COR-L47 (cell line): ENCODE data around the gene BOLL.
"Not testable (repeated sequence)": the region's sequence is repeated elsewhere in the genome, so short reads cannot be mapped to it uniquely, and the experiment has no call there.

Experiments
- DNase-seq: peaks from one replicate; lab custom pipeline; 2025; lab: John Stamatoyannopoulos, UW

Gene BOLL

DNA sequence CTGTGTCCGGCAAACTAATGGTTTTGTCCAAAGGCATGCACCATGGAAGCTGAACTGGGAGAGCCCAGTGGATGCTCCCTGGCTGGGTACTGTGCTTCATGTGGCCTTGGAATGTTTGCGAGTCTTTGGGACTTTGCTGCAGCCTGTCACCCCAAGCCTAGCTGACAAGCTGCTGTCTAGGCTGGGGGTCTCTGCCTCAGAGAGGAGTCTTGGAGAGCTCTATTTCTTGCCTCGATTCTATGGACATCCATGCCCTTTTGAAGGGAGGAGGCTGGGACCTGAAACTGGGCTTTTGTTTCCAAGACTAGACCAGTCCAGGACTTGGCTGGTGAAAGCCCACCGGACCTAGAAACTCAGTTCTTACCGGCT lies 78.3 kb downstream of the BOLL start:
- no peak for DNase-seq

DNA sequence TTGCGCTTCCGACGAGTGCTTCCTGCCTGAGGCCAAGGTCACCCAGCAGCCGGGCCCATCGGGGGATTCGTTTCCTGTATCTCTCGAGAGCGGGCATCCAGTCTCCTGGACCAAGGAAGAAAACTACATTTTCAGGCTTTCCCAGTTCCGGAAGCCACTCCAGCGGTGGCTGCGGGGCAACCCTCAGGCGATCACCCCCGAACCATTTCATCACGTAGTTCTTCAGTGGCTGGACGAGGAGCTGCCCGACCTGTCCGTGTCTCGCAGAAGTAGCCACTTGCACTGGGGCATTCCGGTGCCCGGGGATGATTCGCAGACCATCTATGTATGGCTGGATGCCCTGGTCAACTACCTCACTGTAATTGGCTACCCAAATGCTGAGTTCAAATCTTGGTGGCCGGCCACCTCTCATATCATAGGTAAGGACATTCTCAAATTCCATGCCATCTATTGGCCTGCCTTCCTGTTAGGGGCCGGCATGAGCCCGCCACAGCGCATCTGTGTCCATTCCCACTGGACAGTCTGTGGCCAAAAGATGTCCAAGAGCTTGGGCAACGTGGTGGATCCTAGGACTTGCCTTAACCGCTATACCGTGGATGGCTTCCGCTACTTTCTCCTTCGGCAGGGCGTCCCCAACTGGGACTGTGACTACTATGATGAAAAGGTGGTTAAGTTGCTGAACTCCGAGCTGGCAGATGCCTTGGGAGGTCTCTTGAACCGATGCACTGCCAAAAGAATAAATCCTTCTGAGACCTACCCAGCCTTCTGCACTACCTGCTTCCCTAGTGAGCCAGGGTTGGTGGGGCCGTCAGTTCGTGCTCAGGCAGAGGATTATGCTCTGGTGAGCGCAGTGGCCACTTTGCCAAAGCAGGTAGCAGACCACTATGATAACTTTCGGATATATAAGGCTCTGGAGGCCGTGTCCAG lies 78.9 kb downstream of the BOLL start:
- DNase-seq, result no peak

DNA sequence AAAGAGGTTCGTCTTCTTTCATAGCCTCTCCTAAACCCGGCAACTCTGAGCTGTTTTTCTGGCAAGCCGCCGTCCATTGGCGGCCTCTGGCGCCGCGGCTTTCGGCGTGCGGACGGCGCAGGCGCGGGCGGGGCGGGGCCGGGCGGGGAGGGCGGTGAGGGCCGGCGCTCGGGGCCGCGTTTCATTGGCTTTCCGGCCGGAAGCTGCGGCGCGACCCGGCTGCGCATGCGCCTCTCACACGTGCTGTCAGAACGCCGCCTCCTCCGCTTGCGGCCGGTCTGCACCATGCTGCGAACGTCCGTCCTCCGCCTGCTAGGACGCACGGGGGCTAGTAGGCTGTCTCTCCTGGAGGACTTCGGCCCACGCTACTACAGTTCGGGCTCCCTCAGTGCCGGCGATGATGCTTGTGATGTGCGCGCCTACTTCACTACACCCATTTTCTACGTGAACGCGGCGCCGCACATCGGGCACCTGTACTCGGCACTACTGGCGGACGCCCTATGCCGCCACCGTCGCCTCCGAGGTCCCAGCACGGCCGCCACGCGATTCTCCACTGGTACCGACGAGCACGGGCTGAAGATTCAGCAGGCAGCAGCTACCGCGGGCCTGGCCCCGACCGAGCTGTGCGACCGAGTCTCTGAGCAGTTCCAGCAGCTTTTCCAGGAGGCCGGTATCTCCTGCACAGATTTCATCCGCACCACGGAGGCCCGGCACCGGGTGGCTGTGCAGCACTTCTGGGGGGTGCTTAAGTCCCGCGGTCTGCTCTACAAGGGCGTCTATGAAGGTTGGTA lies 79.8 kb downstream of the BOLL start, which contains the start of gene MARS2:
Gene MARS2, plus strand, starts transcription at position 249 of the 791 bp plus-strand sequence. Its CDS starts 37 bp downstream, at position 286.
- DNase-seq, result peak; percentile 94

DNA sequence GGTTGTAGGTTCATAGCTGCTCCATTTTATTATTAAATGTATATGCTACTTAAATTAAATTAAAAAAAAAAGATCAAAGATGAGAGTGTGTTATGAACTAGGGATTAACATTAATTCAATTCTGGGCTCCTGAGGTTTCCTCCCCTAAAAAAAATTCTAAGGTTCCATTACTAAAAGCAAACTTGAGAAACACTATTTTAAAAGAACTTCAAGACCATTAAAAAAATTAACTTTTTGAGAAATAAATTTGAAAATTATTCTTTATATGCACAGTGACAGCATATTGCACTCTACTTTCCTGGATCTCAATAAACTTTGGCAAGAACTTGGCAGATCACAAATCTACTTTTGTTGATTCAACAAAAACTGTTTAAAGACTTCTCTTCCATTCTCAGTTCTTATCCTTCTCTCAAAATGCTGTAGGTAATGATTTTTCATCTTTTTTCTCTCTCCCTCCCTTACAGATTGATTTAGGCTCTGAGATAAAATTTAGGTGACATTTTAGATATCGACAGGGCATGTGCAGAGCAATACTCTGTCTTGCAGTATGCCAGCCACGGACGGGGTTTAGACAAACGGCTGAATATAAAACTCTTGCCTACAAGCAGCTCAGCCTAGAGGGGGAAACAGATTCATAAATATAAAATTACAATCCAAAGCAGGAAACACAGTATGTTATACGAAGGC lies 80.5 kb downstream of the BOLL start:
- DNase-seq, result no peak

DNA sequence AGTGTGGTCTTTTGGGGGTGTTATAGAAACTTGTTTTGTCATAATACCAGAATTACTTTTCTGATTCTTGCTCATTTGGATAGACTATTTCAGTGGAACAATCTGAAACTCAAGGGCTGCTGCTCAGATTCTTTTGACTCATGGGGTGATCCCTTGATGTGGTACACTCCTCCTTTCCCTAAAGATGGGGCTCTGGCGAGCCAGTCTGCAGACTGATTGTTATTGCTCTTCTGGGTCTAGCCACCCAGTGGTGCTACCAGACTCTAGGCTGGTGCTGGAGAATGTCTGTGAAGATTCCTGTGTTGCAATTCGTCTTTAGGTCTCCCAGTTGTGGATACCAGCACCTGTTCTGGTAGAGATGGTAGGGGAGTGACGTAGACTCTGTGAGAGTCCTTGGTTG lies 84.2 kb downstream of the BOLL start:
- DNase-seq, result no peak

DNA sequence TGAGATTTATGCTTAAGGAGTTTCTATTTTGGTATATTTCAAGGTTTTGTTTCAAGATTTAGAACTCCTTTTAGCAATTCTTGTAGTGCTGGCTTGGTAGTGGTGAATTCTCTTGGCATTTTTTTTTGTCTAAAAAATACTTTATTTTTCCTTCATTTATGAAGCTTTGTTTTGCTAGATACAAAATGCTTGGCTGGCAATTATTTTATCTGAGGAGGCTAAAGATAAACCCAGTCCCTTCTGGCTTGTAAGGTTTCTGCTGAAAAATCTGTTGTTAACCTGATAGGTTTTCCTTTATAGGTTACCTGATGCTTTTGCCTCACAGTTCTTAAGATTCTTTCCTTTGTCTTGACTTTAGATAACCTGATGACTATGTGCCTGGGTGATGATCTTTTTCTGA lies 85.4 kb downstream of the BOLL start:
- DNase-seq, result not testable (repeated sequence)

DNA sequence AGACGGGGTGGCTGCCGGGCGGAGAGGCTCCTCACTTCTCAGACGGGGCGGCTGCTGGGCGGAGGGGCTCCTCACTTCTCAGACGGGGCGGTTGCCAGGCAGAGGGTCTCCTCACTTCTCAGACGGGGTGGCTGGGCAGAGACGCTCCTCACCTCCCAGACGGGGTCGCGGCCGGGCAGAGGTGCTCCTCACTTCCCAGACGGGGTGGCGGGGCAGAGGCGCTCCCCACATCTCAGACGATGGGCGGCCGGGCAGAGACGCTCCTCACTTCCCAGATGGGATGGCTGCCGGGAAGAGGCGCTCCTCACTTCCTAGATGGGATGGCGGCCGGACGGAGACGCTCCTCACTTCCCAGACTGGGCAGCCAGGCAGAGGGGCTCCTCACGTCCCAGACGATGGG lies 88.5 kb downstream of the BOLL start:
- not testable (repeated sequence) for DNase-seq

DNA sequence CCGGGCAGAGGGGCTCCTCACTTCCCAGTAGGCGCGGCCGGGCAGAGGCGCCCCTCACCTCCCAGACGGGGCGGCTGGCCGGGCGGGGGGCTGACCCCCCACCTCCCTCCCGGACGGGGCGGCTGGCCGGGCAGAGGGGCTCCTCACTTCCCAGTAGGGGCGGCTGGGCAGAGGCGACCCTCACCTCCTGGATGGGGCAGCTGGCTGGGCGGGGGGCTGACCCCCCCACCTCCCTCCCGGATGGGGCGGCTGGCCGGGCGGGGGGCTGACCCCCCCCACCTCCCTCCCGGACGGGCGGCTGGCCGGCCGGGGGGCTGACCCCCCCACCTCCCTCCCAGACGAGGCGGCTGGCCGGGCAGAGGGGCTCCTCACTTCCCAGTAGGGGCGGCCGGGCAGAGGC lies 89.1 kb downstream of the BOLL start:
- not testable (repeated sequence) for DNase-seq

DNA sequence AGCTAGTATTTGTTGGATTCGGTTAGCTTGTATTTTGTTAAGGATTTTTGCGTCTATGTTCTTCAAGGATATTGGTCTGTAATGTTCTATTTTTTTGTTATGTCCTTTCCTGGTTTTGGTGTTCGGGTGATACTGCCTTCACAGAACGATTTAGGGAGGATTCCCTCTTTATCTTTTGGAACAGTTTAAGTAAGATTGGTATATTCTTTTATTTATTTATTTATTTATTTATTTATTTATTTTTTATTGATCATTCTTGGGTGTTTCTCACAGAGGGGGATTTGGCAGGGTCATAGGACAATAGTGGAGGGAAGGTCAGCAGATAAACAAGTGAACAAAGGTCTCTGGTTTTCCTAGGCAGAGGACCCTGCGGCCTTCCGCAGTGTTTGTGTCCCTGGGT lies 89.9 kb downstream of the BOLL start:
- DNase-seq, result not testable (repeated sequence)

DNA sequence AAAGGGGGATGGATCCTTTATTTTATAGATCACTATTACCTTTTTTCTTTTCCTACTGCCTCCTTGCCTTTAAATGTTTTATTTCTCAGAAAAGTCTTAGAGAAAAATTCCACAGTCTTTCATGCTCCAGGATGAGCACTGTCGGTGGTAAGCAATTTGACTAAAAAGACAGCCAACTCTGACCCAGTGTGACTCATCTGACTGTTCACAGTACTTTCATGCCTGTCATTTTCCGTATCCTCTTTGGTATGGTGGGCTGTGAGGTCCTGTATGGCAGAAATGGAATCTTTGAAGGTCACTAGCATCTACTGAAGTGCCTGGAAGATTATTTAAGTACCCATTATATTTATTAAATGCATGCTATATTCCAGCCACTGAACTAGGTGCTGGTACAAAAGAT lies 107.6 kb downstream of the BOLL start:
- no peak for DNase-seq

DNA sequence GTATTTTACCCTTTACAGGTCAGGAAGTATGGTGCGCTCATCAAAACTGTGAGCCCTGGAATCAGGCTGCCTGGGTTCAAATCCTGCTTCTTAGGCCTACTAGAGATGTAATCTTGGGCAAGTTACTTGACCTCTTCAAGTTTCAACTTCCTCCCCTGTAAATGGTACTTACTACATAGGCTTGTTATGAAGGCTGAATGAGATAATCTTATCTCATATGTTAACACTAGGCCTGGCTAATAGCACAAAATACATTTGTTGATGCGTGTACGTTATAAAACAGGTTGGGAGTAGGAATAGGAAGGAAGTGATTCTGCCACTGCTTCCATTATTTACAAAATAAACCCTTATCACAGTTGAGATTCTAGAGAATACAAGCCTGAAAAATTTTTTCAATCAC lies 108.1 kb downstream of the BOLL start:
- no peak for DNase-seq
